Right kidney (tissue), 1 donor: ENCODE data around the gene ZBTB22.

ENCODE experiments used
- DNase-seq: peaks from one replicate; pipeline ENCODE4 v3.0.0-alpha.2; 2016

ZBTB22 gene

GRCh38 chr6:33333666-33334065, 16.1 kb upstream of the ZBTB22 start:
- no peak for DNase-seq

GRCh38 chr6:33330736-33331135, 13.2 kb upstream of the ZBTB22 start:
- DNase-seq, result no peak

- DNase-seq, result no peak
Observed at GRCh38 chr6:33329058-33329457, 11.5 kb upstream of the ZBTB22 start.

GRCh38 chr6:33324125-33324524, 6.6 kb upstream of the ZBTB22 start:
- DNase-seq, result no peak

- DNase-seq, result no peak
Observed at GRCh38 chr6:33323623-33323948, 6.0 kb upstream of the ZBTB22 start.

GRCh38 chr6:33321227-33321626, 3.7 kb upstream of the ZBTB22 start:
- DNase-seq, result no peak

- no peak for DNase-seq
Observed at GRCh38 chr6:33320315-33321181, 3.0 kb upstream of the ZBTB22 start.

GRCh38 chr6:33319939-33320314, 2.4 kb upstream of the ZBTB22 start:
- DNase-seq, result no peak

- no peak for DNase-seq
Observed at GRCh38 chr6:33318426-33319073, 1.0 kb upstream of the ZBTB22 start.

GRCh38 chr6:33317419-33317668, 200 bp downstream of the ZBTB22 start:
- DNase-seq, result no peak

GRCh38 chr6:33316603-33317418, 733 bp downstream of the ZBTB22 start:
- no peak for DNase-seq

GRCh38 chr6:33315793-33316602, 1.5 kb downstream of the ZBTB22 start:
- DNase-seq, result no peak

GRCh38 chr6:33314943-33315792, 2.4 kb downstream of the ZBTB22 start:
- DNase-seq, result peak; percentile 50

GRCh38 chr6:33314515-33314942, 3.0 kb downstream of the ZBTB22 start:
- DNase-seq, result peak; percentile 60

GRCh38 chr6:33313709-33314514, 3.6 kb downstream of the ZBTB22 start, which contains the start of gene TAPBP:
TSS of gene TAPBP (minus strand) at chr6:33314078. CDS start at chr6:33314041, 37 bp downstream.
- DNase-seq, result peak; percentile 88

GRCh38 chr6:33313105-33313708, 4.3 kb downstream of the ZBTB22 start:
- DNase-seq, result peak; percentile 69

- DNase-seq, result peak; percentile 67
Observed at GRCh38 chr6:33312361-33313104, 5.0 kb downstream of the ZBTB22 start.

- DNase-seq, result no peak
Observed at GRCh38 chr6:33306356-33306755, 11.2 kb downstream of the ZBTB22 start.

GRCh38 chr6:33305052-33305451, 12.5 kb downstream of the ZBTB22 start:
- DNase-seq, result no peak
